Measurements from ENCODE around the gene ERICH6.

GRCh38 chr3:150680562-150680961, 23.2 kb downstream of the ERICH6 start:
- TF ChIP-seq POLR2A (IDR thresholded peaks at IDR 0.05; ENCODE audit: low read depth, low read length) (no peak), POLR2AphosphoS5 (IDR thresholded peaks at IDR 0.05; ENCODE audit: low read depth, low read length) (no peak), TAF1 (IDR thresholded peaks at IDR 0.05; ENCODE audit: borderline replicate concordance, low read depth, low read length) (no peak)
